Hematopoietic multipotent progenitor cell treated with erythropoietin and hydrocortisone succinate and interleukin-3 and kit ligand, for 4 days (in vitro differentiated cells): Measurements from ENCODE around the gene PIP5K1C.

Experiments
- DNase-seq: peaks from one replicate; pipeline ENCODE4 v3.0.0-alpha.2; 2015

The PIP5K1C gene

GRCh38 chr19:3700242-3701032, at the start of gene PIP5K1C:
Gene PIP5K1C (minus strand): TSS chr19:3700468. CDS start chr19:3700390, 78 bp downstream.
- peak; percentile 94 for DNase-seq

GRCh38 chr19:3748965-3749364, 48.7 kb upstream of the PIP5K1C start:
- DNase-seq, result no peak

- no peak for DNase-seq
Observed at GRCh38 chr19:3746371-3747056, 46.2 kb upstream of the PIP5K1C start.

- DNase-seq, result no peak
Observed at GRCh38 chr19:3745363-3746045, 45.2 kb upstream of the PIP5K1C start.

- peak; percentile 57 for DNase-seq
Observed at GRCh38 chr19:3743486-3743885, 43.2 kb upstream of the PIP5K1C start.

- no peak for DNase-seq
Observed at GRCh38 chr19:3740431-3740830, 40.2 kb upstream of the PIP5K1C start.

- DNase-seq, result no peak
Observed at GRCh38 chr19:3738477-3739220, 38.4 kb upstream of the PIP5K1C start.

GRCh38 chr19:3737487-3738205, 37.4 kb upstream of the PIP5K1C start:
- no peak for DNase-seq

- no peak for DNase-seq
Observed at GRCh38 chr19:3736106-3736724, 35.9 kb upstream of the PIP5K1C start.

- no peak for DNase-seq
Observed at GRCh38 chr19:3734310-3734600, 34.0 kb upstream of the PIP5K1C start.

GRCh38 chr19:3733549-3734309, 33.5 kb upstream of the PIP5K1C start:
- DNase-seq, result no peak

- no peak for DNase-seq
Observed at GRCh38 chr19:3732108-3732507, 31.8 kb upstream of the PIP5K1C start.

GRCh38 chr19:3730457-3730958, 30.2 kb upstream of the PIP5K1C start:
- DNase-seq, result no peak

GRCh38 chr19:3725640-3726310, 25.5 kb upstream of the PIP5K1C start:
- no peak for DNase-seq

- no peak for DNase-seq
Observed at GRCh38 chr19:3725121-3725520, 24.9 kb upstream of the PIP5K1C start.

- DNase-seq, result no peak
Observed at GRCh38 chr19:3723883-3724282, 23.6 kb upstream of the PIP5K1C start.

- DNase-seq, result no peak
Observed at GRCh38 chr19:3723110-3723488, 22.8 kb upstream of the PIP5K1C start.

GRCh38 chr19:3722443-3723109, 22.3 kb upstream of the PIP5K1C start:
- no peak for DNase-seq

- DNase-seq, result no peak
Observed at GRCh38 chr19:3721887-3722442, 21.7 kb upstream of the PIP5K1C start.
